ENCODE measurements around the gene KAZN.

DNA sequence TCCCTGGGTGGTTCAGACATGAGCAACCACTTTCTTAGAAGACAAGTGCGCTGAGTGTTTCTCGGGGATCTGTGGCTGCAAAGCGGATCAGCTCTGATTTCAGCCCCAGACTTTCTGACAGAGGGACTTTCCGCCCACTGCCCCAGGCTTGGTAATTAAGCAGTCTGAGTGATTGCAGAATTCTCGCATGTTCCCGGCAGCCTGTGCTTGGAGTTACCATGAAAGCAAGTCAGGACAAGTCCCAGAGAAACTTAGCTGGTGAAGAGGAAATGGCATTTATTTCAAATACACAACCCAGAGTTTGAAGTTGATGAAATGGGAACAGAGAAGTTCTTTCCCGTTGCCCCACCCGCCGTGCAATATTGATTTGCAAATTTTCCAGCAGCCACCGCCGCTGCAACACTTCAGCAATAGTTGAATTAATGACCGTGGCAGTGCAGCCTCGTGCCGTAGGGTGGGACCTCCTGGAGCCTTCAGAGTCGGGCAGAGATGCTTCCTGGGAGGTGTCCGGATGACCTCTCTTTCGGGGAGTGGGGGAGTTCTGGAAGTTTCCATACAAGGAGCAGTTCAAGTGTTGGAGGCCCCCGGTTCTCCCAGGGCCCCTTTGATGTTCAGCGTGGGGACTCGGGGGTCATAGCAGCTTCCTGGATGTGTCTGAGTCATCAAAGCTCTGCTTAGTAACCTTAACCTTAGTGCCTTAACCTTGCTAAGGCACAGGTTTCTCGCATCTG, 134.7 kb downstream of the KAZN start:
- TF ChIP-seq, protein P1, sequence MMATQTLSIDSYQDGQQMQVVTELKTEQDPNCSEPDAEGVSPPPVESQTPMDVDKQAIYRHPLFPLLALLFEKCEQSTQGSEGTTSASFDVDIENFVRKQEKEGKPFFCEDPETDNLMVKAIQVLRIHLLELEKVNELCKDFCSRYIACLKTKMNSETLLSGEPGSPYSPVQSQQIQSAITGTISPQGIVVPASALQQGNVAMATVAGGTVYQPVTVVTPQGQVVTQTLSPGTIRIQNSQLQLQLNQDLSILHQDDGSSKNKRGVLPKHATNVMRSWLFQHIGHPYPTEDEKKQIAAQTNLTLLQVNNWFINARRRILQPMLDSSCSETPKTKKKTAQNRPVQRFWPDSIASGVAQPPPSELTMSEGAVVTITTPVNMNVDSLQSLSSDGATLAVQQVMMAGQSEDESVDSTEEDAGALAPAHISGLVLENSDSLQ (IDR thresholded peaks at IDR 0.05) = no peak
- TF ChIP-seq ZNF384 (IDR thresholded peaks at IDR 0.05) = no peak

Measured in HEK293T (cell line).